H9 (cell line): ENCODE results near the gene HTR1B. TPM values are rescaled to one million over a fixed set of nuclear protein-coding genes. Genes with fewer than 3 reads are reported as not detected.

Experiments
- DNase-seq: peaks from one replicate; pipeline ENCODE4 v3.0.0-alpha.2; 2017
- H2AFZ ChIP-seq: one replicate; pipeline ENCODE4 v1.6.1; 2013; ENCODE audit warnings: mild to moderate bottlenecking, low read length, control low read depth, moderate library complexity
- H2AK5ac ChIP-seq: 2 replicates; pipeline ENCODE4 v1.6.1; 2013; ENCODE audit warnings: low read length, control low read depth, mixed read lengths; ENCODE audit not compliant: insufficient read length
- H2BK120ac ChIP-seq: one replicate; pipeline ENCODE4 v1.6.1; 2013; ENCODE audit warnings: low read depth, mild to moderate bottlenecking, low read length, control low read depth, inconsistent platforms; ENCODE audit not compliant: poor library complexity, severe bottlenecking
- H2BK12ac ChIP-seq: 2 replicates; pipeline ENCODE4 v1.6.1; 2013; ENCODE audit warnings: low read length, control low read depth, mixed read lengths, low read depth; ENCODE audit not compliant: insufficient read length
- H2BK15ac ChIP-seq: 2 replicates; pipeline ENCODE4 v1.6.1; 2013; ENCODE audit warnings: low read depth, low read length, control low read depth
- H2BK20ac ChIP-seq: one replicate; pipeline ENCODE4 v1.6.1; 2013; ENCODE audit warnings: low read depth, mild to moderate bottlenecking, low read length, control low read depth, inconsistent platforms; ENCODE audit not compliant: poor library complexity, severe bottlenecking
- H2BK5ac ChIP-seq: 2 replicates; pipeline ENCODE4 v1.6.1; 2013; ENCODE audit warnings: low read length, control low read depth, mixed read lengths; ENCODE audit not compliant: insufficient read length
- H3K14ac ChIP-seq: 2 replicates; pipeline ENCODE4 v1.6.1; 2013; ENCODE audit warnings: low read length, control low read depth; ENCODE audit not compliant: insufficient read depth
- H3K18ac ChIP-seq: 2 replicates; pipeline ENCODE4 v1.6.1; 2013; ENCODE audit warnings: low read depth, mild to moderate bottlenecking, mixed read lengths, low read length, control low read depth; ENCODE audit not compliant: insufficient read length
- H3K23ac ChIP-seq: 2 replicates; pipeline ENCODE4 v1.6.1; 2013; ENCODE audit warnings: low read length, control low read depth, mixed read lengths, low read depth; ENCODE audit not compliant: insufficient read length
- H3K23me2 ChIP-seq: 2 replicates; pipeline ENCODE4 v1.6.1; 2013; ENCODE audit warnings: low read depth, mild to moderate bottlenecking, mixed read lengths, low read length, control low read depth; ENCODE audit not compliant: insufficient read length, poor library complexity, severe bottlenecking
- H3K27ac ChIP-seq: 2 replicates; pipeline ENCODE4 v1.5.1; 2013; ENCODE audit warnings: low read length, control low read depth, mixed read lengths, low read depth; ENCODE audit not compliant: insufficient read length
- H3K27me3 ChIP-seq: 2 replicates; pipeline ENCODE4 v1.6.1; 2013; ENCODE audit warnings: low read length, control low read depth, inconsistent platforms; ENCODE audit not compliant: insufficient read depth
- H3K4ac ChIP-seq: 2 replicates; pipeline ENCODE4 v1.6.1; 2013; ENCODE audit warnings: low read depth, mild to moderate bottlenecking, control low read depth, inconsistent platforms, low read length, moderate library complexity
- H3K4me1 ChIP-seq: 2 replicates; pipeline ENCODE4 v1.6.1; 2013; ENCODE audit warnings: low read length, control low read depth, inconsistent platforms; ENCODE audit not compliant: insufficient read depth
- H3K4me2 ChIP-seq: 2 replicates; pipeline ENCODE4 v1.6.1; 2013; ENCODE audit warnings: low read length, control low read depth, mixed read lengths; ENCODE audit not compliant: insufficient read length, insufficient read depth
- H3K56ac ChIP-seq: 2 replicates; pipeline ENCODE4 v1.6.1; 2013; ENCODE audit warnings: low read depth, mild to moderate bottlenecking, mixed read lengths, low read length, control low read depth; ENCODE audit not compliant: insufficient read length
- H3K79me1 ChIP-seq: 2 replicates; pipeline ENCODE4 v1.6.1; 2013; ENCODE audit warnings: low read depth, mild to moderate bottlenecking, moderate library complexity, low read length, control low read depth, inconsistent platforms; ENCODE audit not compliant: insufficient read depth, poor library complexity, severe bottlenecking
- H3K79me2 ChIP-seq: 2 replicates; pipeline ENCODE4 v1.6.1; 2013; ENCODE audit warnings: low read length, control low read depth, inconsistent platforms; ENCODE audit not compliant: insufficient read depth
- H3K9ac ChIP-seq: 2 replicates; pipeline ENCODE4 v1.6.1; 2013; ENCODE audit warnings: low read length, control low read depth, mixed read lengths; ENCODE audit not compliant: insufficient read length; ENCODE audit errors: extremely low read depth
- H3K9me3 ChIP-seq: one replicate; pipeline ENCODE4 v1.6.1; 2013; ENCODE audit warnings: low read depth, low read length, inconsistent platforms; ENCODE audit not compliant: control insufficient read depth
- H3T11ph ChIP-seq: one replicate; pipeline ENCODE4 v1.6.1; 2013; ENCODE audit warnings: mild to moderate bottlenecking, low read length, control low read depth, inconsistent platforms
- H4K20me1 ChIP-seq: one replicate; pipeline ENCODE4 v1.6.1; 2013; ENCODE audit not compliant: control insufficient read depth, insufficient read length, insufficient read depth
- H4K5ac ChIP-seq: 2 replicates; pipeline ENCODE4 v1.6.1; 2013; ENCODE audit warnings: low read depth, mild to moderate bottlenecking, mixed read lengths, low read length, control low read depth; ENCODE audit not compliant: insufficient read length
- H4K8ac ChIP-seq: replicated peaks from 2 replicates; pipeline ENCODE4 v1.6.1; 2013; ENCODE audit warnings: low read length, control low read depth, mixed read lengths, low read depth; ENCODE audit not compliant: insufficient read length
- H4K91ac ChIP-seq: 2 replicates; pipeline ENCODE4 v1.6.1; 2013; ENCODE audit warnings: low read depth, mild to moderate bottlenecking, moderate library complexity, mixed read lengths, low read length, control low read depth; ENCODE audit not compliant: insufficient read length
- H3K27ac Mint-ChIP-seq, 3 experiments: 2 replicates in 2 of 3; 3 replicates in 1 of 3; pipeline ENCODE4 v1.8.0; 2020 to 2021; ENCODE audit warnings: mixed read lengths in 3 of 3, mild to moderate bottlenecking in 1 of 3, moderate library complexity in 1 of 3
- H3K27me3 Mint-ChIP-seq: 2 replicates; pipeline ENCODE4 v1.8.0; 2021; ENCODE audit warnings: low read depth, mild to moderate bottlenecking, moderate library complexity, mixed read lengths
- H3K36me3 Mint-ChIP-seq, 3 experiments: 2 replicates in 2 of 3; 3 replicates in 1 of 3; pipeline ENCODE4 v1.8.0; 2020 to 2021; ENCODE audit warnings: low read depth in 3 of 3, mixed read lengths in 3 of 3; ENCODE audit not compliant: insufficient read depth in 1 of 3
- H3K4me1 Mint-ChIP-seq, 2 experiments: 2 replicates each; pipeline ENCODE4 v1.8.0; 2020; ENCODE audit warnings: mixed read lengths in 2 of 2
- H3K4me3 Mint-ChIP-seq, 2 experiments: 2 replicates in 1 of 2; 3 replicates in 1 of 2; pipeline ENCODE4 v1.8.0; 2020 to 2021; ENCODE audit warnings: mild to moderate bottlenecking in 2 of 2, mixed read lengths in 2 of 2, moderate library complexity in 1 of 2
- H3K9me3 Mint-ChIP-seq, 2 experiments: 2 replicates in 1 of 2; 3 replicates in 1 of 2; pipeline ENCODE4 v1.8.0; 2020; ENCODE audit warnings: mild to moderate bottlenecking in 2 of 2, mixed read lengths in 2 of 2, moderate library complexity in 1 of 2
- CTCF ChIP-seq: fragments of 200-600 bp; sonication (generic); conservative IDR thresholded peaks from 3 replicates; pipeline ENCODE4 v1.8.0; 2021; ENCODE audit warnings: antibody characterized with exemption, mild to moderate bottlenecking
- WGBS: extraction: QIAGEN DNeasy Blood & Tissue Kit; methylation state at CpG from one replicate; pipeline ENCODE4 v1.1.7; 2013; ENCODE audit warnings: missing lambda C conversion rate, low lambda C conversion rate, mixed read lengths; ENCODE audit not compliant: insufficient read length; ENCODE audit errors: extremely low coverage; 5-methylcytosine and 5-hydroxymethylcytosine counted together
- total RNA-seq: library from RNA; stranded (reverse); gene quantifications from 2 replicates; pipeline ENCODE4 v1.2.1, GENCODE V29; 2021

Gene HTR1B
- total RNA-seq, 1 experiment from 2014 or later: 0.83 TPM

- no peak overlapping the region for H4K8ac ChIP-seq
- H3K27me3 ChIP-seq: no peaks in the 10 kb centered on the region; the same call in 1 of the 2 replicates
- no peak overlapping the region for H2AFZ ChIP-seq
- no peak overlapping the region for H2BK15ac ChIP-seq
- Mint-ChIP-seq H3K9me3 (peaks cover 10 to 11% of the 10 kb centered on the region in 2 experiments), H3K27ac (no peak overlapping the region), H3K4me1 (peaks cover 14 to 20% of the 10 kb centered on the region in 2 experiments), H3K36me3 (peaks cover 6 to 15% (median 12%) of the 10 kb centered on the region in 3 experiments), H3K4me3 (no peak overlapping the region), H3K27me3 (peaks cover 32% of the 10 kb centered on the region)
- H4K5ac ChIP-seq: no peak overlapping the region
- H3K14ac ChIP-seq: no peak overlapping the region
- H2AK5ac ChIP-seq: no peak overlapping the region
- H3K56ac ChIP-seq: no peak overlapping the region
- H3K23me2 ChIP-seq: peaks cover 12% of the 10 kb centered on the region
- no peak overlapping the region for H3K4me2 ChIP-seq
- no peaks in the 10 kb centered on the region for H3K79me2 ChIP-seq
- H2BK20ac ChIP-seq: no peak overlapping the region
- no peak overlapping the region for H3K4ac ChIP-seq
- no peaks in the 10 kb centered on the region for H3K9me3 ChIP-seq
- no peaks in the 10 kb centered on the region; the same call in 1 of the 2 replicates for H3K4me1 ChIP-seq
- no CpG with 5 or more reads among the region's 1 CpG for WGBS
- H3K79me1 ChIP-seq: no peaks in the 10 kb centered on the region
- no peak overlapping the region for H2BK5ac ChIP-seq
- H3K23ac ChIP-seq: no peak overlapping the region
- H3K18ac ChIP-seq: no peak overlapping the region
- H2BK12ac ChIP-seq: no peak overlapping the region
- TF ChIP-seq CTCF: no peak
- no peak for DNase-seq
- no peaks in the 10 kb centered on the region for H4K20me1 ChIP-seq
- no peak overlapping the region for H4K91ac ChIP-seq
- no peak overlapping the region for H3K9ac ChIP-seq
- H2BK120ac ChIP-seq: no peak overlapping the region
- no peak overlapping the region for H3T11ph ChIP-seq
- H3K27ac ChIP-seq: no peak overlapping the region
These were observed 7.7 kb upstream of the HTR1B start for GRCh38 chr6:77470983-77471382.
